H9 (cell line): ENCODE measurements around the gene CYP2C18. TPM values are rescaled to one million over a fixed set of nuclear protein-coding genes. Genes with fewer than 3 reads are reported as not detected.

Experiments used
- DNase-seq: peaks from one replicate; pipeline ENCODE4 v3.0.0-alpha.2; 2017
- H2AFZ ChIP-seq: one replicate; pipeline ENCODE4 v1.6.1; 2013; ENCODE audit warnings: mild to moderate bottlenecking, low read length, control low read depth, moderate library complexity
- H2AK5ac ChIP-seq: 2 replicates; pipeline ENCODE4 v1.6.1; 2013; ENCODE audit warnings: low read length, control low read depth, mixed read lengths; ENCODE audit not compliant: insufficient read length
- H2BK120ac ChIP-seq: one replicate; pipeline ENCODE4 v1.6.1; 2013; ENCODE audit warnings: low read depth, mild to moderate bottlenecking, low read length, control low read depth, inconsistent platforms; ENCODE audit not compliant: poor library complexity, severe bottlenecking
- H2BK12ac ChIP-seq: 2 replicates; pipeline ENCODE4 v1.6.1; 2013; ENCODE audit warnings: low read length, control low read depth, mixed read lengths, low read depth; ENCODE audit not compliant: insufficient read length
- H2BK15ac ChIP-seq: 2 replicates; pipeline ENCODE4 v1.6.1; 2013; ENCODE audit warnings: low read depth, low read length, control low read depth
- H2BK20ac ChIP-seq: one replicate; pipeline ENCODE4 v1.6.1; 2013; ENCODE audit warnings: low read depth, mild to moderate bottlenecking, low read length, control low read depth, inconsistent platforms; ENCODE audit not compliant: poor library complexity, severe bottlenecking
- H2BK5ac ChIP-seq: 2 replicates; pipeline ENCODE4 v1.6.1; 2013; ENCODE audit warnings: low read length, control low read depth, mixed read lengths; ENCODE audit not compliant: insufficient read length
- H3K14ac ChIP-seq: 2 replicates; pipeline ENCODE4 v1.6.1; 2013; ENCODE audit warnings: low read length, control low read depth; ENCODE audit not compliant: insufficient read depth
- H3K18ac ChIP-seq: 2 replicates; pipeline ENCODE4 v1.6.1; 2013; ENCODE audit warnings: low read depth, mild to moderate bottlenecking, mixed read lengths, low read length, control low read depth; ENCODE audit not compliant: insufficient read length
- H3K23ac ChIP-seq: 2 replicates; pipeline ENCODE4 v1.6.1; 2013; ENCODE audit warnings: low read length, control low read depth, mixed read lengths, low read depth; ENCODE audit not compliant: insufficient read length
- H3K23me2 ChIP-seq: 2 replicates; pipeline ENCODE4 v1.6.1; 2013; ENCODE audit warnings: low read depth, mild to moderate bottlenecking, mixed read lengths, low read length, control low read depth; ENCODE audit not compliant: insufficient read length, poor library complexity, severe bottlenecking
- H3K27ac ChIP-seq: 2 replicates; pipeline ENCODE4 v1.5.1; 2013; ENCODE audit warnings: low read length, control low read depth, mixed read lengths, low read depth; ENCODE audit not compliant: insufficient read length
- H3K27me3 ChIP-seq: 2 replicates; pipeline ENCODE4 v1.6.1; 2013; ENCODE audit warnings: low read length, control low read depth, inconsistent platforms; ENCODE audit not compliant: insufficient read depth
- H3K4ac ChIP-seq: 2 replicates; pipeline ENCODE4 v1.6.1; 2013; ENCODE audit warnings: low read depth, mild to moderate bottlenecking, control low read depth, inconsistent platforms, low read length, moderate library complexity
- H3K4me1 ChIP-seq: 2 replicates; pipeline ENCODE4 v1.6.1; 2013; ENCODE audit warnings: low read length, control low read depth, inconsistent platforms; ENCODE audit not compliant: insufficient read depth
- H3K4me2 ChIP-seq: 2 replicates; pipeline ENCODE4 v1.6.1; 2013; ENCODE audit warnings: low read length, control low read depth, mixed read lengths; ENCODE audit not compliant: insufficient read length, insufficient read depth
- H3K56ac ChIP-seq: 2 replicates; pipeline ENCODE4 v1.6.1; 2013; ENCODE audit warnings: low read depth, mild to moderate bottlenecking, mixed read lengths, low read length, control low read depth; ENCODE audit not compliant: insufficient read length
- H3K79me1 ChIP-seq: 2 replicates; pipeline ENCODE4 v1.6.1; 2013; ENCODE audit warnings: low read depth, mild to moderate bottlenecking, moderate library complexity, low read length, control low read depth, inconsistent platforms; ENCODE audit not compliant: insufficient read depth, poor library complexity, severe bottlenecking
- H3K79me2 ChIP-seq: 2 replicates; pipeline ENCODE4 v1.6.1; 2013; ENCODE audit warnings: low read length, control low read depth, inconsistent platforms; ENCODE audit not compliant: insufficient read depth
- H3K9ac ChIP-seq: 2 replicates; pipeline ENCODE4 v1.6.1; 2013; ENCODE audit warnings: low read length, control low read depth, mixed read lengths; ENCODE audit not compliant: insufficient read length; ENCODE audit errors: extremely low read depth
- H3K9me3 ChIP-seq: one replicate; pipeline ENCODE4 v1.6.1; 2013; ENCODE audit warnings: low read depth, low read length, inconsistent platforms; ENCODE audit not compliant: control insufficient read depth
- H3T11ph ChIP-seq: one replicate; pipeline ENCODE4 v1.6.1; 2013; ENCODE audit warnings: mild to moderate bottlenecking, low read length, control low read depth, inconsistent platforms
- H4K20me1 ChIP-seq: one replicate; pipeline ENCODE4 v1.6.1; 2013; ENCODE audit not compliant: control insufficient read depth, insufficient read length, insufficient read depth
- H4K5ac ChIP-seq: 2 replicates; pipeline ENCODE4 v1.6.1; 2013; ENCODE audit warnings: low read depth, mild to moderate bottlenecking, mixed read lengths, low read length, control low read depth; ENCODE audit not compliant: insufficient read length
- H4K8ac ChIP-seq: replicated peaks from 2 replicates; pipeline ENCODE4 v1.6.1; 2013; ENCODE audit warnings: low read length, control low read depth, mixed read lengths, low read depth; ENCODE audit not compliant: insufficient read length
- H4K91ac ChIP-seq: 2 replicates; pipeline ENCODE4 v1.6.1; 2013; ENCODE audit warnings: low read depth, mild to moderate bottlenecking, moderate library complexity, mixed read lengths, low read length, control low read depth; ENCODE audit not compliant: insufficient read length
- H3K27ac Mint-ChIP-seq, 3 experiments: 2 replicates in 2 of 3; 3 replicates in 1 of 3; pipeline ENCODE4 v1.8.0; 2020 to 2021; ENCODE audit warnings: mixed read lengths in 3 of 3, mild to moderate bottlenecking in 1 of 3, moderate library complexity in 1 of 3
- H3K27me3 Mint-ChIP-seq: 2 replicates; pipeline ENCODE4 v1.8.0; 2021; ENCODE audit warnings: low read depth, mild to moderate bottlenecking, moderate library complexity, mixed read lengths
- H3K36me3 Mint-ChIP-seq, 3 experiments: 2 replicates in 2 of 3; 3 replicates in 1 of 3; pipeline ENCODE4 v1.8.0; 2020 to 2021; ENCODE audit warnings: low read depth in 3 of 3, mixed read lengths in 3 of 3; ENCODE audit not compliant: insufficient read depth in 1 of 3
- H3K4me1 Mint-ChIP-seq, 2 experiments: 2 replicates each; pipeline ENCODE4 v1.8.0; 2020; ENCODE audit warnings: mixed read lengths in 2 of 2
- H3K4me3 Mint-ChIP-seq, 2 experiments: 2 replicates in 1 of 2; 3 replicates in 1 of 2; pipeline ENCODE4 v1.8.0; 2020 to 2021; ENCODE audit warnings: mild to moderate bottlenecking in 2 of 2, mixed read lengths in 2 of 2, moderate library complexity in 1 of 2
- H3K9me3 Mint-ChIP-seq, 2 experiments: 2 replicates in 1 of 2; 3 replicates in 1 of 2; pipeline ENCODE4 v1.8.0; 2020; ENCODE audit warnings: mild to moderate bottlenecking in 2 of 2, mixed read lengths in 2 of 2, moderate library complexity in 1 of 2
- WGBS: extraction: QIAGEN DNeasy Blood & Tissue Kit; methylation state at CpG from one replicate; pipeline ENCODE4 v1.1.7; 2013; ENCODE audit warnings: missing lambda C conversion rate, low lambda C conversion rate, mixed read lengths; ENCODE audit not compliant: insufficient read length; ENCODE audit errors: extremely low coverage; 5-methylcytosine and 5-hydroxymethylcytosine counted together
- total RNA-seq: library from RNA; stranded (reverse); gene quantifications from 2 replicates; pipeline ENCODE4 v1.2.1, GENCODE V29; 2021
- TF ChIP-seq, protein P1 (sequence below): fragments of 200-600 bp; sonication (generic); conservative IDR thresholded peaks from 3 replicates; pipeline ENCODE4 v1.8.0; 2021; ENCODE audit warnings: antibody characterized with exemption, mild to moderate bottlenecking

CYP2C18 gene
- total RNA-seq, 1 experiment from 2014 or later: 0.09 TPM

DNA sequence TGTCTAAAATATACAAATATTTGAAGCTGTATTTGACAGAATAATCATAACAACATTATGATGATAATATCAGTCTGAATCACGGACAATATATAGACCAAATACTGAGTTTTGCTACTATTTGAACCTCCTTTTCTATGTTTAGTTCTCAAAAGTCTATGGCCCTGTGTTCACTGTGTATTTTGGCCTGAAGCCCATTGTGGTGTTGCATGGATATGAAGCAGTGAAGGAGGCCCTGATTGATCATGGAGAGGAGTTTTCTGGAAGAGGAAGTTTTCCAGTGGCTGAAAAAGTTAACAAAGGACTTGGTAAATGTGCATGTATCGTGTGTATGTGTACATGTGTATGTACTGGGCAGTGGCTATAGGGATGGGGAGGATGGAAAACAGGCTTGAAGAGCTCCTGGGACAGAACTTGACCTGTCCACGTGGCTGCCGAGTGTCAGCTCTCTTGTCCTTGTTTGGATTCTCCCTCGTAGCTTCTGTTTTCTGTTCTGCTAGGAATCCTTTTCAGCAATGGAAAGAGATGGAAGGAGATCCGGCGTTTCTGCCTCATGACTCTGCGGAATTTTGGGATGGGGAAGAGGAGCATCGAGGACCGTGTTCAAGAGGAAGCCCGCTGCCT is 4.2 kb downstream of the CYP2C18 start:
- Histone ChIP-seq H2BK120ac (no peak overlapping the region), H2BK12ac (no peak overlapping the region), H2BK20ac (no peak overlapping the region), H3K23me2 (no peaks in the 10 kb centered on the region), H3K79me1 (no peaks in the 10 kb centered on the region), H2BK15ac (no peak overlapping the region), H3K4me1 (no peaks in the 10 kb centered on the region), H2BK5ac (no peak overlapping the region), H3K9me3 (no peaks in the 10 kb centered on the region), H3K23ac (no peak overlapping the region), H3K79me2 (no peaks in the 10 kb centered on the region), H3K18ac (no peak overlapping the region), H3T11ph (no peak overlapping the region), H3K27ac (no peak overlapping the region), H4K20me1 (no peaks in the 10 kb centered on the region), H4K91ac (no peak overlapping the region), H4K5ac (no peak overlapping the region), H4K8ac (no peak overlapping the region), H3K27me3 (no peaks in the 10 kb centered on the region), H2AFZ (no peak overlapping the region), H3K9ac (no peak overlapping the region), H3K4me2 (no peak overlapping the region), H3K56ac (no peak overlapping the region), H3K4ac (no peak overlapping the region), H3K14ac (no peak overlapping the region), H2AK5ac (no peak overlapping the region)
- peaks cover 8 to 18% of the 10 kb centered on the region in 2 experiments; a peak in 3 of 5 replicates for H3K9me3 Mint-ChIP-seq
- no peak overlapping the region for H3K4me3 Mint-ChIP-seq
- TF ChIP-seq, protein P1, sequence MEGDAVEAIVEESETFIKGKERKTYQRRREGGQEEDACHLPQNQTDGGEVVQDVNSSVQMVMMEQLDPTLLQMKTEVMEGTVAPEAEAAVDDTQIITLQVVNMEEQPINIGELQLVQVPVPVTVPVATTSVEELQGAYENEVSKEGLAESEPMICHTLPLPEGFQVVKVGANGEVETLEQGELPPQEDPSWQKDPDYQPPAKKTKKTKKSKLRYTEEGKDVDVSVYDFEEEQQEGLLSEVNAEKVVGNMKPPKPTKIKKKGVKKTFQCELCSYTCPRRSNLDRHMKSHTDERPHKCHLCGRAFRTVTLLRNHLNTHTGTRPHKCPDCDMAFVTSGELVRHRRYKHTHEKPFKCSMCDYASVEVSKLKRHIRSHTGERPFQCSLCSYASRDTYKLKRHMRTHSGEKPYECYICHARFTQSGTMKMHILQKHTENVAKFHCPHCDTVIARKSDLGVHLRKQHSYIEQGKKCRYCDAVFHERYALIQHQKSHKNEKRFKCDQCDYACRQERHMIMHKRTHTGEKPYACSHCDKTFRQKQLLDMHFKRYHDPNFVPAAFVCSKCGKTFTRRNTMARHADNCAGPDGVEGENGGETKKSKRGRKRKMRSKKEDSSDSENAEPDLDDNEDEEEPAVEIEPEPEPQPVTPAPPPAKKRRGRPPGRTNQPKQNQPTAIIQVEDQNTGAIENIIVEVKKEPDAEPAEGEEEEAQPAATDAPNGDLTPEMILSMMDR: no peak
- H3K36me3 Mint-ChIP-seq: no peaks in the 10 kb centered on the region; a peak in 1 of 7 replicates
- no peaks in the 10 kb centered on the region for H3K27me3 Mint-ChIP-seq
- H3K27ac Mint-ChIP-seq: no peak overlapping the region
- DNase-seq: no peak
- no CpG with 5 or more reads among the region's 11 CpGs for WGBS
- peaks cover 6 to 7% of the 10 kb centered on the region in 2 experiments; a peak in 3 of 4 replicates for H3K4me1 Mint-ChIP-seq
